Measurements from ENCODE around the gene PMF1. TPM values are rescaled to one million over a fixed set of nuclear protein-coding genes. Genes with fewer than 3 reads are reported as not detected.

The PMF1 gene
- total and polyA plus RNA-seq, 2 donors (not counting 3 experiments of a cell fraction or from before 2014, with no cell fraction given), result 58.4 to 134 TPM

GRCh38 chr1:156257711-156258110 lies 44.9 kb downstream of the PMF1 start:
- Histone ChIP-seq H3K36me3 (ENCODE audit: control insufficient read depth in 2 of 2, extremely low read depth in 1 of 2, insufficient read depth in 2 of 2, low read length in 2 of 2) (peaks cover 24 to 67% of the 10 kb centered on the region in 2 experiments), H3K79me2 (ENCODE audit: control insufficient read depth, insufficient read depth, low read length) (no peaks in the 10 kb centered on the region), H3K4me2 (ENCODE audit: insufficient read depth, low read length) (no peak overlapping the region), H3K9me3 (replicated peaks; ENCODE audit: control insufficient read depth, insufficient read depth, low read length) (no peaks in the 10 kb centered on the region), H4K20me1 (replicated peaks; ENCODE audit: control insufficient read depth, extremely low read depth, insufficient read depth, low read length) (no peaks in the 10 kb centered on the region), H3K27ac (ENCODE audit: insufficient read depth, low read depth, low read length) (no peak overlapping the region), H3K4me3 (replicated peaks in 1 of 3; ENCODE audit: insufficient read depth in 1 of 3, low read depth in 1 of 3, low read length in 3 of 3) (no peak overlapping the region), H3K4me1 (ENCODE audit: control insufficient read depth, extremely low read depth, insufficient read depth, low read length) (no peaks in the 10 kb centered on the region), H2AFZ (ENCODE audit: low read depth, low read length) (no peak overlapping the region), H3K9ac (replicated peaks; ENCODE audit: extremely low read depth, insufficient read depth, low read length) (no peak overlapping the region), H3K9me1 (replicated peaks; ENCODE audit: control insufficient read depth, extremely low read depth, insufficient read depth, low read length) (no peaks in the 10 kb centered on the region), H3K27me3 (ENCODE audit: control insufficient read depth in 2 of 2, insufficient read depth in 2 of 2, low read length in 2 of 2) (no peaks in the 10 kb centered on the region)
- dilution Hi-C loops (cut with MboI; ENCODE audit: extremely low pct_ligation_motif_present, low sequenced_read_pairs) (no loop called here), intact Hi-C loops (cut with micrococcal nuclease) (no loop called here)
- no peak for FAIRE-seq
- TF ChIP-seq FOS (IDR thresholded peaks at IDR 0.05; ENCODE audit: borderline replicate concordance, insufficient read depth, low read length) (no peak), GATA2 (IDR thresholded peaks at IDR 0.05; ENCODE audit: insufficient read depth, insufficient read length, low read depth, low read length) (no peak), MYC (IDR thresholded peaks at IDR 0.05; ENCODE audit: low read depth, low read length) (no peak), POLR2A (IDR thresholded peaks at IDR 0.05; ENCODE audit: low read depth, low read length) (no peak), POLR2AphosphoS5 (IDR thresholded peaks at IDR 0.05; ENCODE audit: insufficient read depth, low read depth, low read length) (no peak), JUN (IDR thresholded peaks at IDR 0.05; ENCODE audit: borderline replicate concordance, insufficient read depth, insufficient read length, low read depth) (no peak), EZH2 (IDR thresholded peaks at IDR 0.05; ENCODE audit: borderline replicate concordance, low read depth, low read length, severe bottlenecking) (no peak), CTCF (IDR thresholded peaks at IDR 0.05; ENCODE audit: extremely low read depth in 1 of 2, insufficient read depth in 1 of 2, low read depth in 1 of 2, low read length in 2 of 2) (no peak), MAX (IDR thresholded peaks at IDR 0.05; ENCODE audit: insufficient read depth, insufficient read length) (no peak)
- POLR2A ChIA-PET, result no interaction called here
- DNase-seq (ENCODE audit: low read depth, low spot score), result no peak
- BruUV-seq (replicated peaks), result no TSS peak
- CTCF ChIA-PET, result interaction anchor here (1.0 to 1.6 kb wide), 5 partner anchors 14 to 112 kb away, joined by 3 to 4 read pairs (median 3); partner anchors contain the start of gene SMG5

Measured in endothelial cell of umbilical vein (primary cell).